Panc1 (cell line): ENCODE measurements around the gene ARHGEF3. TPM values are rescaled to one million over a fixed set of nuclear protein-coding genes. Genes with fewer than 3 reads are reported as not detected.
A peak's percentile ranks its signal among the peaks of the same experiment; 100 is the strongest.

Source experiments
- ATAC-seq: fragments of 200-7000 bp; cut with Tn5 transposase; 2 replicates; pipeline ENCODE4 v1.9.1; 2020; ENCODE audit warnings: mild to moderate bottlenecking, moderate library complexity
- BruUV-seq: library from RNA; stranded (reverse); fragments of 400-500 nt; replicated peaks from 2 replicates; lab custom pipeline; 2021; lab: Mats Ljungman, UMichigan
- CTCF ChIA-PET: fragments of 300-600 bp; sonication (Branson Sonifier 250); formaldehyde crosslinking; loops from one replicate; lab custom pipeline; 2022; ENCODE audit warnings: antibody characterized with exemption; lab: Charles Lee
- POLR2A ChIA-PET: fragments of 300-600 bp; sonication (Branson Sonifier 250); formaldehyde crosslinking; loops from one replicate; lab custom pipeline; 2022; ENCODE audit warnings: antibody characterized with exemption; lab: Charles Lee
- DNase-seq: peaks from one replicate; pipeline ENCODE4 v3.0.0-alpha.2; 2010; ENCODE audit warnings: low read depth, low spot score
- H3K27ac ChIP-seq: 2 replicates; pipeline ENCODE4 v1.5.1; 2011; ENCODE audit warnings: mild to moderate bottlenecking, low read length, inconsistent platforms
- H3K27me3 ChIP-seq: fragments of 200-500 bp; sonication (Bioruptor generic); 2 replicates; pipeline ENCODE4 v1.6.0; 2014; ENCODE audit warnings: low read length, inconsistent platforms; ENCODE audit not compliant: control insufficient read depth, insufficient read depth
- H3K36me3 ChIP-seq: fragments of 200-500 bp; sonication (Bioruptor generic); 2 replicates; pipeline ENCODE4 v1.5.1; 2014; ENCODE audit warnings: inconsistent platforms, mild to moderate bottlenecking, low read length, moderate library complexity; ENCODE audit not compliant: control insufficient read depth, insufficient read depth
- H3K4me1 ChIP-seq: 2 replicates; pipeline ENCODE4 v1.5.1; 2011; ENCODE audit warnings: inconsistent platforms, mild to moderate bottlenecking, low read length, moderate library complexity; ENCODE audit not compliant: control insufficient read depth, insufficient read depth
- H3K4me3 ChIP-seq, 2 experiments: 2 replicates each; pipeline ENCODE4 v1.5.1; 2011 to 2012; ENCODE audit warnings: low read depth in 2 of 2, low read length in 2 of 2, mild to moderate bottlenecking in 2 of 2, inconsistent platforms in 1 of 2, moderate library complexity in 1 of 2
- H3K9me3 ChIP-seq: fragments of 200-500 bp; sonication (Bioruptor generic); 2 replicates; pipeline ENCODE4 v1.5.1; 2014; ENCODE audit warnings: low read depth, mild to moderate bottlenecking, inconsistent platforms, low read length, moderate library complexity; ENCODE audit not compliant: control insufficient read depth, insufficient read depth
- CTCF ChIP-seq: fragments of 450-650 bp; IDR thresholded peaks from 2 replicates; pipeline ENCODE4 v1.5.1; 2017; ENCODE audit warnings: mild to moderate bottlenecking
- POLR2AphosphoS5 ChIP-seq: IDR thresholded peaks from 2 replicates; pipeline ENCODE4 v1.6.1; 2012; ENCODE audit warnings: mild to moderate bottlenecking, low read depth, low read length, moderate library complexity
- REST ChIP-seq, 2 experiments: IDR thresholded peaks; 2 replicates each; pipeline ENCODE4 v1.6.1; 2011 to 2012; ENCODE audit warnings: low read depth in 2 of 2, control low read depth in 1 of 2, low read length in 1 of 2, mild to moderate bottlenecking in 1 of 2, moderate library complexity in 1 of 2; ENCODE audit not compliant: insufficient read depth in 1 of 2
- SIN3A ChIP-seq: IDR thresholded peaks from 2 replicates; pipeline ENCODE4 v1.6.1; 2012; ENCODE audit warnings: low read depth, mild to moderate bottlenecking, low read length, moderate library complexity, borderline replicate concordance; ENCODE audit not compliant: insufficient read depth
- TCF7L2 ChIP-seq: IDR thresholded peaks from 2 replicates; pipeline ENCODE4 v1.6.1; 2011; ENCODE audit warnings: mild to moderate bottlenecking, low read depth, low read length, inconsistent platforms
- in situ Hi-C: cut with HindIII; loops from 2 replicates; pipeline ENCODE4 v1.10.0; 2016; ENCODE audit warnings: low sequenced_read_pairs, low pct_unique_long_range_greater_than_20kb
- intact Hi-C: fragments of 100-400 bp; cut with micrococcal nuclease; formaldehyde crosslinking; loops from one replicate; pipeline ENCODE4 v1.10.0; 2022; ENCODE audit not compliant: unreplicated experiment
- total RNA-seq: library from RNA; stranded (reverse); gene quantifications from one replicate; pipeline ENCODE4 v1.2.1, GENCODE V29; 2021; ENCODE audit not compliant: unreplicated experiment

Gene ARHGEF3
- total RNA-seq, 1 experiment from 2014 or later, result 19.8 TPM

GRCh38 chr3:56764904-56765547 is 36.7 kb downstream of the ARHGEF3 start:
- in situ Hi-C loops (no loop called here), intact Hi-C loops (no loop called here)
- no peak for TF ChIP-seq POLR2AphosphoS5
- TF ChIP-seq CTCF, result no peak
- Histone ChIP-seq H3K4me3 (no peak overlapping the region), H3K9me3 (no peaks in the 10 kb centered on the region), H3K4me1 (no peaks in the 10 kb centered on the region), H3K36me3 (no peaks in the 10 kb centered on the region), H3K27me3 (no peaks in the 10 kb centered on the region), H3K27ac (no peak overlapping the region)
- BruUV-seq, result TSS peak; percentile 50
- CTCF ChIA-PET, result no interaction called here
- DNase-seq (no peak), ATAC-seq (no peak)
- POLR2A ChIA-PET, result no interaction called here

GRCh38 chr3:56764184-56764583 is 37.6 kb downstream of the ARHGEF3 start:
- DNase-seq (no peak), ATAC-seq (no peak)
- ChIA-PET CTCF (no interaction called here), POLR2A (no interaction called here)
- H3K27ac ChIP-seq, result no peak overlapping the region
- TF ChIP-seq CTCF, result no peak
- TF ChIP-seq TCF7L2, result no peak
- no peak for TF ChIP-seq SIN3A
- TF ChIP-seq POLR2AphosphoS5, result no peak
- no peak for TF ChIP-seq REST (IDR thresholded peaks at IDR 0.05; ENCODE audit: insufficient read depth in 1 of 2, low read depth in 2 of 2, low read length in 1 of 2)
- in situ Hi-C loops, result no loop called here
- no TSS peak for BruUV-seq
- no peaks in the 10 kb centered on the region for H3K27me3 ChIP-seq
- no peaks in the 10 kb centered on the region for H3K9me3 ChIP-seq
- no peaks in the 10 kb centered on the region for H3K4me1 ChIP-seq
- intact Hi-C loops, result no loop called here
- no peaks in the 10 kb centered on the region for H3K36me3 ChIP-seq
- no peak overlapping the region for H3K4me3 ChIP-seq
